PC-3 (cell line): ENCODE measurements around the gene MRFAP1L1. TPM values are rescaled to one million over a fixed set of nuclear protein-coding genes. Genes with fewer than 3 reads are reported as not detected.

ENCODE experiments used
- ATAC-seq: fragments of 200-7000 bp; cut with Tn5 transposase; 2 replicates; pipeline ENCODE4 v1.9.1; 2020; ENCODE audit warnings: mild to moderate bottlenecking, moderate library complexity
- BruUV-seq: library from RNA; stranded (reverse); fragments of 400-500 nt; replicated peaks from 2 replicates; lab custom pipeline; 2021; lab: Mats Ljungman, UMichigan
- CTCF ChIA-PET: fragments of 300-600 bp; sonication (Branson Sonifier 250); formaldehyde crosslinking; loops from one replicate; lab custom pipeline; 2022; ENCODE audit warnings: antibody characterized with exemption; lab: Charles Lee
- POLR2A ChIA-PET: fragments of 300-600 bp; sonication (Branson Sonifier 250); formaldehyde crosslinking; loops from one replicate; lab custom pipeline; 2022; ENCODE audit warnings: antibody characterized with exemption; ENCODE audit not compliant: unreplicated experiment; lab: Charles Lee
- DNase-seq: peaks from one replicate; pipeline ENCODE4 v3.0.0-alpha.2; 2015
- H2AFZ ChIP-seq: fragments of 300-600 bp; sonication (generic); 2 replicates; pipeline ENCODE4 v1.6.0; 2016; ENCODE audit warnings: antibody characterized with exemption, low read length
- H3F3A ChIP-seq: fragments of 300-600 bp; sonication (generic); one replicate; pipeline ENCODE4 v1.6.0; 2017; ENCODE audit warnings: antibody characterized with exemption, low read length, control low read depth, mild to moderate bottlenecking; ENCODE audit not compliant: unreplicated experiment
- H3K27ac ChIP-seq: fragments of 300-600 bp; sonication (generic); 2 replicates; pipeline ENCODE4 v1.5.1; 2016; ENCODE audit warnings: mild to moderate bottlenecking, low read length
- H3K27me3 ChIP-seq: fragments of 300-600 bp; sonication (generic); 2 replicates; pipeline ENCODE4 v1.6.1; 2016; ENCODE audit warnings: low read length, mixed read lengths
- H3K36me3 ChIP-seq: fragments of 300-600 bp; sonication (generic); 2 replicates; pipeline ENCODE4 v1.6.1; 2016; ENCODE audit warnings: low read depth, mixed run types, low read length, mixed read lengths
- H3K4me1 ChIP-seq: fragments of 300-600 bp; sonication (generic); 2 replicates; pipeline ENCODE4 v1.5.1; 2016; ENCODE audit warnings: low read length; ENCODE audit not compliant: insufficient read depth
- H3K4me2 ChIP-seq: fragments of 300-600 bp; sonication (generic); 2 replicates; pipeline ENCODE4 v1.6.0; 2016; ENCODE audit warnings: low read length
- H3K4me3 ChIP-seq: fragments of 300-600 bp; sonication (generic); 2 replicates; pipeline ENCODE4 v1.5.1; 2016; ENCODE audit warnings: mild to moderate bottlenecking, low read length, mixed read lengths
- H3K79me2 ChIP-seq: fragments of 300-600 bp; sonication (generic); 2 replicates; pipeline ENCODE4 v1.6.1; 2017; ENCODE audit warnings: low read length, mixed read lengths
- H3K9ac ChIP-seq: fragments of 300-600 bp; sonication (generic); 2 replicates; pipeline ENCODE4 v1.6.0; 2016; ENCODE audit warnings: mild to moderate bottlenecking, low read length
- H3K9me2 ChIP-seq: fragments of 300-600 bp; sonication (generic); replicated peaks from 2 replicates; pipeline ENCODE4 v1.6.1; 2016; ENCODE audit warnings: mixed run types, low read length, mixed read lengths
- H3K9me3 ChIP-seq: fragments of 300-600 bp; sonication (generic); 2 replicates; pipeline ENCODE4 v1.6.1; 2016; ENCODE audit warnings: low read length, mixed read lengths
- H4K20me1 ChIP-seq: fragments of 300-600 bp; sonication (generic); 2 replicates; pipeline ENCODE4 v1.6.1; 2016; ENCODE audit warnings: low read length, mixed read lengths
- CTCF ChIP-seq: fragments of 300-600 bp; sonication (generic); conservative IDR thresholded peaks from 2 replicates; pipeline ENCODE4 v1.5.1; 2017; ENCODE audit warnings: antibody characterized with exemption, low read depth, mild to moderate bottlenecking, low read length
- EZH2 ChIP-seq: fragments of 300-600 bp; sonication (generic); IDR thresholded peaks from one replicate; pipeline ENCODE4 v1.6.1; 2017; ENCODE audit warnings: antibody characterized with exemption, mild to moderate bottlenecking, low read length; ENCODE audit not compliant: unreplicated experiment
- EZH2phosphoT487 ChIP-seq: fragments of 300-600 bp; sonication (generic); IDR thresholded peaks from 2 replicates; pipeline ENCODE4 v1.6.1; 2018; ENCODE audit warnings: mild to moderate bottlenecking, antibody characterized with exemption, low read length, borderline replicate concordance
- intact Hi-C: fragments of 100-400 bp; cut with micrococcal nuclease; formaldehyde crosslinking; loops from 2 replicates; pipeline ENCODE4 v1.9.0; 2023
- total RNA-seq: library from RNA; depleted of rRNA; stranded (reverse); fragments of >200 nt; gene quantifications from 2 replicates; pipeline ENCODE4 v1.2.3, GENCODE V29; 2014

Gene MRFAP1L1
- total RNA-seq, 1 experiment from 2014 or later = 50.5 TPM

GRCh38 chr4:6672131-6672530 lies 37.5 kb downstream of the MRFAP1L1 start:
- H3K9me3 ChIP-seq = no peaks in the 10 kb centered on the region
- ATAC-seq = no peak
- no peaks in the 10 kb centered on the region for H3K27me3 ChIP-seq
- H3K9ac ChIP-seq = no peak overlapping the region
- intact Hi-C loops = no loop called here
- H3K9me2 ChIP-seq = no peaks in the 10 kb centered on the region
- no peak for DNase-seq
- H3K79me2 ChIP-seq = peaks cover 29% of the 10 kb centered on the region
- H3K4me2 ChIP-seq = no peak overlapping the region
- H3K27ac ChIP-seq = no peak overlapping the region
- H4K20me1 ChIP-seq = peaks cover 23% of the 10 kb centered on the region
- peaks cover 32% of the 10 kb centered on the region for H3K4me1 ChIP-seq
- no peak overlapping the region for H2AFZ ChIP-seq
- no peak overlapping the region for H3K4me3 ChIP-seq
- ChIA-PET CTCF (no interaction called here), POLR2A (no interaction called here)
- peaks cover 5% of the 10 kb centered on the region for H3F3A ChIP-seq
- TF ChIP-seq EZH2 (no peak), EZH2phosphoT487 (no peak), CTCF (no peak)
- H3K36me3 ChIP-seq = peaks cover 8% of the 10 kb centered on the region; the same call in 1 of the 2 replicates
- no TSS peak for BruUV-seq

GRCh38 chr4:6671648-6672047 lies 38.0 kb downstream of the MRFAP1L1 start:
- Histone ChIP-seq H3K79me2 (peaks cover 24% of the 10 kb centered on the region), H2AFZ (no peak overlapping the region), H3K4me2 (no peak overlapping the region), H3K9ac (no peak overlapping the region), H3K4me3 (no peak overlapping the region), H3K27me3 (no peaks in the 10 kb centered on the region), H3K9me3 (no peaks in the 10 kb centered on the region), H3K9me2 (no peaks in the 10 kb centered on the region), H3K4me1 (peaks cover 32% of the 10 kb centered on the region), H3F3A (peaks cover 5% of the 10 kb centered on the region), H3K36me3 (peaks cover 8% of the 10 kb centered on the region; the same call in 1 of the 2 replicates), H4K20me1 (peaks cover 19% of the 10 kb centered on the region), H3K27ac (no peak overlapping the region)
- CTCF ChIA-PET = no interaction called here
- POLR2A ChIA-PET = no interaction called here
- DNase-seq = no peak
- intact Hi-C loops = no loop called here
- TF ChIP-seq EZH2phosphoT487 (no peak), EZH2 (no peak), CTCF (no peak)
- BruUV-seq = no TSS peak
- no peak for ATAC-seq

- peaks cover 5% of the 10 kb centered on the region for H3F3A ChIP-seq
- H4K20me1 ChIP-seq = no peaks in the 10 kb centered on the region
- DNase-seq (peak; percentile 86), ATAC-seq (peak; percentile 88)
- peak overlapping the region; percentile 34; the same call in 1 of the 2 replicates for H2AFZ ChIP-seq
- no peak for TF ChIP-seq EZH2
- TF ChIP-seq CTCF = no peak
- TF ChIP-seq EZH2phosphoT487 = no peak
- no peaks in the 10 kb centered on the region for H3K9me2 ChIP-seq
- H3K4me1 ChIP-seq = peaks cover 15% of the 10 kb centered on the region
- intact Hi-C loops = no loop called here
- peak overlapping the region; percentile 75 for H3K27ac ChIP-seq
- no peaks in the 10 kb centered on the region for H3K27me3 ChIP-seq
- H3K9ac ChIP-seq = no peak overlapping the region
- H3K4me3 ChIP-seq = peak overlapping the region; percentile 31; the same call in 1 of the 2 replicates
- no TSS peak for BruUV-seq
- no peaks in the 10 kb centered on the region for H3K9me3 ChIP-seq
- no peaks in the 10 kb centered on the region for H3K36me3 ChIP-seq
- H3K4me2 ChIP-seq = peak overlapping the region; percentile 76
- ChIA-PET POLR2A (no interaction called here), CTCF (no interaction called here)
- no peaks in the 10 kb centered on the region for H3K79me2 ChIP-seq
Measured at GRCh38 chr4:6668391-6668790, 41.3 kb downstream of the MRFAP1L1 start.
